AG09319 (cell line): ENCODE measurements around the gene OR11A1.
"Not testable (repeated sequence)": the region's sequence is repeated elsewhere in the genome, so short reads cannot be mapped to it uniquely, and the experiment has no call there.

Experiments
- DNase-seq: peaks from one replicate; pipeline ENCODE4 v3.0.0-alpha.2; 2010; ENCODE audit warnings: low read depth; ENCODE audit errors: extremely low read depth
- CTCF ChIP-seq: IDR thresholded peaks from 2 replicates; pipeline ENCODE4 v1.5.1; 2011; ENCODE audit warnings: low read depth, mild to moderate bottlenecking, inconsistent platforms, low read length, moderate library complexity

The OR11A1 gene

GRCh38 chr6:29465801-29466200 is 8.9 kb upstream of the OR11A1 start:
- no peak for DNase-seq
- no peak for TF ChIP-seq CTCF

- no peak for TF ChIP-seq CTCF
These were observed 8.4 kb upstream of the OR11A1 start for GRCh38 chr6:29465279-29465678.

GRCh38 chr6:29462022-29462421 is 5.2 kb upstream of the OR11A1 start:
- no peak for TF ChIP-seq CTCF

More at GRCh38 chr6:29465279-29465678, 8.4 kb upstream of the OR11A1 start:
- no peak for DNase-seq

GRCh38 chr6:29461021-29461814 is 4.3 kb upstream of the OR11A1 start:
- DNase-seq: no peak
- TF ChIP-seq CTCF: no peak

More at GRCh38 chr6:29462022-29462421, 5.2 kb upstream of the OR11A1 start:
- DNase-seq: no peak

GRCh38 chr6:29451471-29452193 is 5.2 kb downstream of the OR11A1 start:
- DNase-seq: no peak
- no peak for TF ChIP-seq CTCF

GRCh38 chr6:29447670-29448069 is 9.2 kb downstream of the OR11A1 start:
- DNase-seq: no peak
- no peak for TF ChIP-seq CTCF

GRCh38 chr6:29444031-29444430 is 12.8 kb downstream of the OR11A1 start:
- not testable (repeated sequence) for DNase-seq

GRCh38 chr6:29442719-29443118 is 14.2 kb downstream of the OR11A1 start:
- no peak for TF ChIP-seq CTCF
- no peak for DNase-seq
